HG03060 (cell line): ENCODE measurements around the gene TUFT1.

Experiments used
- ATAC-seq: cut with Tn5 transposase; IDR thresholded peaks from one replicate; pipeline ENCODE4 v1.9.1; 2021; ENCODE audit warnings: low read depth, moderate number of reproducible peaks; ENCODE audit not compliant: unreplicated experiment

TUFT1 gene

GRCh38 chr1:151540021-151540981 lies at the start of gene TUFT1:
TSS of gene TUFT1 (plus strand) at chr1:151540309. CDS start at chr1:151540367, 58 bp downstream.
- ATAC-seq, result peak; percentile 72

- no peak for ATAC-seq
Measured at GRCh38 chr1:151491641-151492040, 48.5 kb upstream of the TUFT1 start.

- no peak for ATAC-seq
Measured at GRCh38 chr1:151492120-151492519, 48.0 kb upstream of the TUFT1 start.

- no peak for ATAC-seq
Measured at GRCh38 chr1:151493042-151493441, 47.1 kb upstream of the TUFT1 start.

GRCh38 chr1:151494741-151495281 lies 45.3 kb upstream of the TUFT1 start:
- no peak for ATAC-seq

- no peak for ATAC-seq
Measured at GRCh38 chr1:151495316-151495715, 44.8 kb upstream of the TUFT1 start.

GRCh38 chr1:151499365-151499764 lies 40.7 kb upstream of the TUFT1 start:
- no peak for ATAC-seq

- no peak for ATAC-seq
Measured at GRCh38 chr1:151499930-151500329, 40.2 kb upstream of the TUFT1 start.

- no peak for ATAC-seq
Measured at GRCh38 chr1:151501474-151501873, 38.6 kb upstream of the TUFT1 start.

- ATAC-seq, result no peak
Measured at GRCh38 chr1:151502035-151502700, 37.9 kb upstream of the TUFT1 start.

GRCh38 chr1:151502859-151503780 lies 37.0 kb upstream of the TUFT1 start:
- ATAC-seq, result no peak

GRCh38 chr1:151504252-151504651 lies 35.9 kb upstream of the TUFT1 start:
- ATAC-seq, result no peak

GRCh38 chr1:151504759-151505158 lies 35.4 kb upstream of the TUFT1 start:
- ATAC-seq, result no peak

GRCh38 chr1:151508833-151509232 lies 31.3 kb upstream of the TUFT1 start:
- no peak for ATAC-seq

GRCh38 chr1:151509350-151510019 lies 30.6 kb upstream of the TUFT1 start:
- no peak for ATAC-seq

- no peak for ATAC-seq
Measured at GRCh38 chr1:151510020-151510405, 30.1 kb upstream of the TUFT1 start.

GRCh38 chr1:151510614-151510956 lies 29.5 kb upstream of the TUFT1 start:
- no peak for ATAC-seq

GRCh38 chr1:151510957-151511635 lies 29.0 kb upstream of the TUFT1 start, which contains the start of gene CGN:
TSS of gene CGN (plus strand) at chr1:151511387. CDS start at chr1:151518520, 7,133 bp downstream.
- ATAC-seq, result no peak

- no peak for ATAC-seq
Measured at GRCh38 chr1:151511636-151512215, 28.4 kb upstream of the TUFT1 start.
